Measurements from ENCODE around the gene UBL4A. TPM values are rescaled to one million over a fixed set of nuclear protein-coding genes. Genes with fewer than 3 reads are reported as not detected.

UBL4A gene
- total RNA-seq, 1 donor from 2014 or later, result 20.4 TPM

GRCh38 chrX:154482786-154483185 is 3.6 kb downstream of the UBL4A start:
- DNase-seq (ENCODE audit: low spot score), result no peak

DNA sequence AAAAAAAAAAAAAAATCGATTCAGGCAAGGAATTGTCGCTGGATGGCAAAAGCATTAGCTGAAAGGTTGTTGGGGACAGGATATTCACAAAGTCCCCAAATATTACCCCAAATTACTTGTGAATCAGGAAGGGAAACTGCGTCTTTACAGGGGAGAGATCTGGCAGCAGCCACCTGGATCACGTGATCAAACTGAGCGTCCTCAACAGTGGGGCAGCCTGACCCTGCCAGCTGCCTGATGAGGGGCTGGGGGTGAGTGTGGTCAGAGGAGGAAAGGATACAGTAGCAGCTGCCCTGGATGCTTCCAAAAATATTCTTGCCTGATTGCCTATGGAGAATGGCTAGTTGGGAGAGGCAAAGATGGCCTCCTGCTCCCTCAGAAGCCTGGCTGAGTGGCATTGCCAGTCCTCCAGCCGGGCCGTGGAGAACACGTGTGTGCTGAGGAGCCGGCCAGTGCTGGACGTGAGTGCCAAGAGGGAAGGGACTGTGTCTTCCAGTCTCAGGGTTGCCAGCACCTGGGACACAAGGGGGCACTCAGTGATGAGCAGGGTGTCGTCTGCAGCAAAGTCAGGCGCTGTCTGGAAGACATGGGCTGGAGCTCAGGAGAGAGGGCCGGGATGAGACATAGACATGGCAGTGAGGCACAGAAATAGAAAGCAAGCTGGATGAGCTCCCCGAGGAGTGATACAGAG is 4.4 kb downstream of the UBL4A start:
- no peak for DNase-seq (ENCODE audit: low spot score)

GRCh38 chrX:154481195-154481594 is 5.2 kb downstream of the UBL4A start:
- no peak for DNase-seq (ENCODE audit: low spot score)

- DNase-seq (ENCODE audit: low spot score), result peak; percentile 93
Observed at GRCh38 chrX:154478728-154479622, 7.4 kb downstream of the UBL4A start, which contains the start of gene LAGE3. Gene LAGE3 (minus strand): TSS chrX:154479281. CDS start chrX:154478915, 366 bp downstream.

DNA sequence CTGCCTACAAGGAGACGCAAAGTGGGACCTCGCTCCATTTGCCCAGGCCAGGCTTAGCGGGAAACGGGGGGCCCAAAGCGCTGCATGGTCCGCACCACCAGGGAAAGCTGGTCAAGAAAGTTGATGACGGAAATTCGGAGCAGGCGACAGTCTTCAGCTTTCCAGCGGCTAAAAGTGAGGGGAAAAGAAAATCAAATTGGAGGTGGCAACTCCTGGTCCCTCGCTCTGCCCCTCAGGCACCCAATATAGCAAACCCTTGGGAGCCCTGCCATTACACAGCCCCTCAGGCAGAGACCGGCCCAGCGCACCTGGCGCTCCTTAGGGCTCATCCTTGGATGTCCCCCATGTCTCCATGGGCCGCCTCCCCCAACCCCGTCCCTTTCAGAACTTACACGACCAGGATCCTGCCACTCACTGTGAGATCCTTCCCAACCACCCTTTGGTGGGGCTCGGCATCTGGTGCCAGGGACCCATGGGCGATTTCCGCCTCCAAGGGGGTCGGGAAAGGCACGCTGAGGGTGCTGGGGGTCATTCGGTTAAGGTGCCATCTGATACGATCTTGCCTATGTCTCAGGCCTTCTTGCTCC is 8.4 kb downstream of the UBL4A start:
- no peak for DNase-seq (ENCODE audit: low spot score)

DNA sequence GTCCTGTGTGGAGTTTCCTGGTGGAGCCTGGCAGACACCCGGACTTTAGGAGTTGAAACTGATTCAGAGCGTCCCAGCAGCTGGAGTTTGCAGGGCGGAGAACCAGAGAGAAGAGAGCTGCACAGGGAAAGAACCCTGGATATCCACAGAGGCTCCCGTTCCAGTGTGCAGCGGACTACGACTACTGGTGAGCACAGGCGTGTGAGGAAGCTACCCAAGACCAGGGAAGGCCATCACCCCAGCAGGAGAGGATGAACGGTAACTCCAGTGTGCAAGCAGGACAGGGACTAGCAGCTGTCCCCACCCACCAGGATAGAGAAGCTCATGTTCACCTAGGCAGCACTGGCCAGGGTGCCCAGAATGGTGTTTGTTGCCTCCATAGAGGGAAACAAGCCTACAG is 9.6 kb downstream of the UBL4A start:
- DNase-seq (ENCODE audit: low spot score), result no peak

GRCh38 chrX:154473683-154474082 is 12.7 kb downstream of the UBL4A start:
- DNase-seq (ENCODE audit: low spot score), result no peak

DNA sequence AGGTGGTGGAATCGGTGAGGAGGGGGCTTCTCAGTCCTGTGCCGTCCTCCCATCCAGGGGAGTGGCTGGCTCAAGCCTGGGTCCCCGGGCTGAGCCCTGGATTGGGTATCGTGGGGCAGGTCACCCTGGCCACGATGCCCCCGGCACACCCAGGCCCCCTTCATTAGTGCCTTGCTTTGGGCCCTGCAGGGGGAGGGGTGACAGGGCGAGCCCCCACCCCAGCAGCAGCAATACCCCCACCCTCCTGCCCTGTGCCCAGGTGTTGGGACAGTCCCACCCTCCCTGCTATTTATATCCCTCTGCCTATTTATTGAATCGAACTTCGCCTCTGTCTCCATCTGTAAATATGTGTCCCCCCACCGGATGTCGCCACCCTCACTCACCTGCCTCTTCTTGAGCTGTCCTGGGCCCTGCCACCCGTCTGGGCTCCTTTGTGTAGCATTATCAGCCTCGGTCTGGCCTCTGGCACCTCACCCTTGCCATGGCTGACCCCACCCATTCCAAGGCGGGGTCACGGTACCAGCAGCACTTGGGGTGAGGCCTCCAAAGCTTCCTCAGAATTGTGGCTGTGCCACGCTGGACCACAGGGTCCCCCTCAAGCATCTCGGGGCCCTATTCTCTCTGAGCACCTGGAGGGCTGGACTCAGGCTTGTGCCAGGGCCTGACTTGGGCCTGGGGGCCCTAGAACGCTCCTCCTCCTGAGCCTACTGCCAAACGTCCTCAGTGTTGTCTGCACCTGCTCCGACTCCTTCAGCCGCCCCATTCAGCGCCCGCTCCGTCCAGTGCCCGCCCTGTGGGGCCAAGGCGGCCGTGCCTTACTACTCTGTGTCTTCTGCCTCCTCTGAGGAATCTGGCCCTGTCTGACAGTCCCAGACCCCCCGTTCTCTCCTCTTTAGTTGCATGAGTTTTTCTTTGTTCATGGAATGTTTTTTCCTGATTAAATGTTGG is 13.5 kb downstream of the UBL4A start:
- no peak for DNase-seq (ENCODE audit: low spot score)

GRCh38 chrX:154471839-154472684 is 14.4 kb downstream of the UBL4A start:
- DNase-seq (ENCODE audit: low spot score), result no peak

GRCh38 chrX:154470914-154471568 is 15.4 kb downstream of the UBL4A start:
- no peak for DNase-seq (ENCODE audit: low spot score)

DNA sequence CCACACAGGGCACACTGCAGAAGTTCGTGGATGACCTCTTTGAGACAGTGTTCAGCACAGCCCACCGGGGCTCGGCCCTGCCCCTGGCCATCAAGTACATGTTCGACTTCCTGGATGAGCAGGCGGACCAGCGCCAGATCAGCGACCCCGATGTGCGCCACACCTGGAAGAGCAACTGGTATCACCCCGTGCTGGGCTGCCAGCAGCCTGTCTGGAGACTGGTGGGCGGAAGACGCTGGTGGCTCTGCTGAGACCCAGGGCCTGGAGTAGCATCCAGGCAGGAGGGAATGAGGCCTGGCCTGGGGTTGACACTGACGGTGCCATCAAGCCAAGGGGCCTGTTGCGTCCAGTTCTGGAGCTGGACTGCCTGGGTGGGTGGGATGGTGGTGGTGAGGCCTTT is 16.0 kb downstream of the UBL4A start:
- DNase-seq (ENCODE audit: low spot score), result no peak

DNA sequence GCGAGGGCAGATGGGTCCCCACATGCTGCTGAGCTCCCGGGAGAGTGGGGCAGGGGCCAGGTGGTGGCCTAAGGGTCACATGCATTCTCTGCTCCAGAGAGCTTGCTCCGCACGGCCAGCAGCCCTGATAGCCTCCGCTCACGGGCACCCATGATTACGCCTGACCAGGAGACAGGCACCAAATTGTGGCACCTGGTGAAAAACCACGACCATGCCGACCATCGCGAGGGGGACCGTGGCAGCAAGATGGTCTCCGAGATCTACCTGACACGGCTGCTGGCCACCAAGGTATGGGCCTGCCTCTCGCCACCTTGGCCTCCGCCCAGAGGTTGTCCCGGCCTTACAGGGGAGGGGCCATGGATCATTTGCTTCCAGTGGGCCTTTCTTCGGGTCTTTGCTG is 16.5 kb downstream of the UBL4A start:
- no peak for DNase-seq (ENCODE audit: low spot score)

- no peak for DNase-seq (ENCODE audit: low spot score)
Observed at GRCh38 chrX:154469114-154469513, 17.3 kb downstream of the UBL4A start.

DNA sequence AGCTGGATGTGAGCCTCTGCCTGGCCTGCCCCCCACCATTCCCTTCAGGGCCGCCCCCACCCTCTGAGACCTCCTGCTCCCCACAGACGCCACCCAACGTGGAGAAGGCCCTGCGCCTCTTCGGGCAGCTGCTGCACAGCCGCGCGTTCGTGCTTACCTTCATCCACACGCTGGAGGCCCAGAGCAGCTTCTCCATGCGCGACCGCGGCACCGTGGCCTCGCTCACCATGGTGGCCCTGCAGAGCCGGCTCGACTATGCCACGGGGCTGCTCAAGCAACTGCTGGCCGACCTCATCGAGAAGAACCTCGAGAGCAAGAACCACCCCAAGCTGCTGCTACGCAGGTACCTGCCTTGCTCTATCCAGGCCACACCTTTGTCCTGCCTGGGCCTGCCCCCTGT is 18.2 kb downstream of the UBL4A start:
- DNase-seq (ENCODE audit: low spot score), result no peak

DNA sequence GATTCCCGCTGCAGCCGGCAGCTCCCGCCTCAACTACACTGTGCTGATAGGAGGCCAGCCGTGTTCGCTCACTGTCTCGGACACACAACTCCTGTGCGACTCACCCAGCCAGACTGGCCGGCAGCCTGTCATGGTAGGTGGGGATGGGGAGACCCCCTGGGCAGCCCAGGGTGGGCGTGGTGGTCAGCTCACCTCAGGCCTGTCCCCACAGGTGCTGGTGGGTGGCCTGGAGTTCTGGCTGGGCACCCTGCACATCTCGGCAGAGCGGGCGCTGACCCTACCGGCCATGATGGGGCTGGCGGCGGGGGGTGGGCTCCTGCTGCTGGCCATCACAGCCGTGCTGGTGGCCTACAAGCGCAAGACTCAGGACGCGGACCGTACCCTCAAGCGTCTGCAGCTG is 18.9 kb downstream of the UBL4A start:
- DNase-seq (ENCODE audit: low spot score), result no peak

DNA sequence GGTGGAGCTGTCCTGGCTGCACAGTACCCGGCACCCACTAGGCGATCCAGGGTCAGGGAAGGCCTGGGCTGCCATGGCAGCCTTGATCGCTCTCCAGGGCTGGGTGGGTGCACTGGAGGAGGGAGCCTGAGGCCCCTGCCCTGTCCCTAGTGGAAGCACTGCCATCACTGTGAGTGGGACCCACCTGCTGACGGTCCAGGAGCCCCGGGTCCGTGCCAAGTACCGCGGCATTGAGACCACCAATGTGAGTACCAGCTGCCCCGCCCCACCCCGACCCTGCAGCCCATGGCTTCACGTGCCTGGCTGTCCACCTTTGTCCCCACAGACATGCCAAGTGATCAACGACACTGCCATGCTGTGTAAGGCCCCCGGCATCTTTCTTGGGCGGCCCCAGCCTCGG is 19.5 kb downstream of the UBL4A start:
- DNase-seq (ENCODE audit: low spot score), result no peak

DNA sequence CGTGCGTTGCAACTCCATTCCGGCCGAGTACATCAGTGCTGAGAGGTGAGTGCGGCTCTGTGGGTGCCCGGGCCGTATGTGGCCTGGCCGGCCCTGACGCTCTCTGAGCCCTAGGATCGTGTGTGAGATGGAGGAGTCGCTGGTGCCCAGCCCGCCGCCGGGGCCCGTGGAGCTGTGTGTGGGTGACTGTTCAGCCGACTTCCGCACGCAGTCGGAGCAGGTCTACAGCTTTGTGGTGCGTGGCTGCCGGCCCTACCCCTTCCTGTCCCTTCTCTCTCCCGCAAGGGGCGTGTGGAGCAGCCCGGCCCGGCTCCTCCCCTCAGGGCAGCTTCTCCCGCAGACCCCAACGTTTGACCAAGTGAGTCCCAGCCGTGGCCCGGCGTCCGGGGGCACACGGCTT is 20.4 kb downstream of the UBL4A start:
- DNase-seq (ENCODE audit: low spot score), result no peak

GRCh38 chrX:154465601-154466000 is 20.8 kb downstream of the UBL4A start:
- no peak for DNase-seq (ENCODE audit: low spot score)

DNA sequence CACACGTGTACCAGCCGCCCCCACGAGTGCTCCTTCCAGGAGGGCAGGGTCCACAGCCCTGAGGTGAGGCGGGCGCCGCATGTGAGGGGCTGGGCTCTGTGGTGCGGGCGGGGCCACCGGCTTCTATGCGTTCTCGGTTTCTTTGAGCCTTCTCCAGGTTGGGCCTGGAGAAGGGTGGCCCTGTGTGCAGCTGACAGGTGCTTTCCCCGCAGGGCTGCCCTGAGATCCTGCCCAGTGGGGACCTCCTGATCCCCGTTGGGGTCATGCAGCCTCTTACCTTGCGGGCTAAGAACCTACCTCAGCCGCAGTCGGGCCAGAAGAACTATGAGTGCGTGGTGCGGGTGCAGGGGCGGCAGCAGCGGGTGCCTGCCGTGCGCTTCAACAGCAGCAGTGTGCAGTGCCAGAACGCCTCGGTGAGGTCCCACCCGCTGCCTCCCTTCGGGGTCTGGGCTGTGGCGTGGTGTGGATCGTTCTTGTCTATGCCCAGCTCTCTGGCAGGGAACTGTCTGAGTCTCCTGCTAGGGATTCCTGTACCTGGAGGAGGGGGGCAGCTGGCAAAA is 21.5 kb downstream of the UBL4A start:
- DNase-seq (ENCODE audit: low spot score), result no peak

Data from ureter (tissue), 1 donor.